ENCODE data around the gene TMX1.

DNA sequence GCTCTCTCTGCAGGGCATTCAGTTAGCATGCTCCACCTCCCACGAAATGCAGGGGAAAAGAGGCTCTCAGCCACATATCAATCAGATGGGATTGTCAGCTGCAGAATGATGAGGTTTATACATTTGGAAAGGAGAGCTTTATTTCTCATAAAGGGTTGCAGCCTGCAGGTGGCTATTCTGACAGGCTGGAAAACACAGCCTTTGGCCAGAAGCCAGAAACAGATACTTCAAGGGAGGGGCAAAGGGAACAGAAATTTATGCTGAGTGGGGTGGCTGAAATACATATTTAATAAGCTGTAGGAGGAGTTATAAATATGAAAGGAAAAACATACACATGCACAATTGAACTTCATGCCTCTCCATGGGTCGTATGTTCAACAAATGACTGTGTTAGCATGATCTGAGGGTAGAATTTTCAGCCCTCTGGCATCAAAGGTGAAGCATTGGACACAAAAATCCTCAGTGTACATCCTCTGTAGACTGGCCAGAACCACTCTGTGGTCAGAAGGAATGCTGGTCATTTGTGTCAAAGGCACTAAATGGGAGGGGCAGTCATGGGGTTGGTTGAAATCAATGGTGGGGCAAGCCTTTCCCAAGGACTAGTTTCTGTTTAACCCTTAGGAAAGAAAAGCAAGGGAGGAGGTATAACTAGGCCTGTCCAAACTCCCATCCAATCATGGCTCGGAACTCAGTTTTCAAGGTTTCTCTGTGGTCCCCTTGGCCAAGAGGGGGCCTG lies 62.4 kb downstream of the TMX1 start:
- no peak for TF ChIP-seq POLR2AphosphoS5 (IDR thresholded peaks at IDR 0.05; ENCODE audit: borderline replicate concordance, low read depth, low read length)
- no peak for TF ChIP-seq FOXP2 (optimal IDR thresholded peaks at IDR 0.05; ENCODE audit: control extremely low read depth, extremely low read length, insufficient read depth)

All from SK-N-MC (cell line).